ENCODE measurements around the gene SAV1.
"Not testable (repeated sequence)": the region's sequence is repeated elsewhere in the genome, so short reads cannot be mapped to it uniquely, and the experiment has no call there.

DNA sequence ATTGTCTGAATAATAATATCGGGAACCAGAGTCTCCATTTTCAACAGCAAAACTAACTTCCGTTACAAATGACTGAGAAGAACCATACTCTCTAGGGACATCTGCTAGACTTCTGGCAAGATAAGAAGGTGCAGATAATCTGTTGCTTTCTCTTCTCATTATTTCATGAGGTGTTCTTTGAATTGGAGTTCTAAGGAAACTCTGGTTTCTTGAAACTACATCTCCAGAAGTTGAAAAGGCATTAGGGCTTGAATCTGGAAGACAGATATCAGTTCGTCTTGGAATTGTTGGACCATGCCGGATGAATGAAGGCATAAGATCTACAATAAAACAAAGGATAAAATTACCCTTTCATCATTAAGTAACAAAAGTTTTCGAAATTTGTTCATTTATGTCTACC, 2.8 kb downstream of the SAV1 start:
- TF ChIP-seq, protein P1, sequence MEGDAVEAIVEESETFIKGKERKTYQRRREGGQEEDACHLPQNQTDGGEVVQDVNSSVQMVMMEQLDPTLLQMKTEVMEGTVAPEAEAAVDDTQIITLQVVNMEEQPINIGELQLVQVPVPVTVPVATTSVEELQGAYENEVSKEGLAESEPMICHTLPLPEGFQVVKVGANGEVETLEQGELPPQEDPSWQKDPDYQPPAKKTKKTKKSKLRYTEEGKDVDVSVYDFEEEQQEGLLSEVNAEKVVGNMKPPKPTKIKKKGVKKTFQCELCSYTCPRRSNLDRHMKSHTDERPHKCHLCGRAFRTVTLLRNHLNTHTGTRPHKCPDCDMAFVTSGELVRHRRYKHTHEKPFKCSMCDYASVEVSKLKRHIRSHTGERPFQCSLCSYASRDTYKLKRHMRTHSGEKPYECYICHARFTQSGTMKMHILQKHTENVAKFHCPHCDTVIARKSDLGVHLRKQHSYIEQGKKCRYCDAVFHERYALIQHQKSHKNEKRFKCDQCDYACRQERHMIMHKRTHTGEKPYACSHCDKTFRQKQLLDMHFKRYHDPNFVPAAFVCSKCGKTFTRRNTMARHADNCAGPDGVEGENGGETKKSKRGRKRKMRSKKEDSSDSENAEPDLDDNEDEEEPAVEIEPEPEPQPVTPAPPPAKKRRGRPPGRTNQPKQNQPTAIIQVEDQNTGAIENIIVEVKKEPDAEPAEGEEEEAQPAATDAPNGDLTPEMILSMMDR (conservative IDR thresholded peaks at IDR 0.05; ENCODE audit: low read depth, low read length) = not testable (repeated sequence)
- not testable (repeated sequence) for TF ChIP-seq CHD1 (IDR thresholded peaks at IDR 0.05; ENCODE audit: low read depth, low read length); POLR2A (IDR thresholded peaks at IDR 0.05; ENCODE audit: low read depth, low read length); BHLHE40 (IDR thresholded peaks at IDR 0.05; ENCODE audit: low read depth, low read length); NFE2L2 (IDR thresholded peaks at IDR 0.05; ENCODE audit: low read depth, low read length); CEBPB (IDR thresholded peaks at IDR 0.05; ENCODE audit: low read depth, low read length); FOS (IDR thresholded peaks at IDR 0.05; ENCODE audit: low read depth, low read length); MAZ (IDR thresholded peaks at IDR 0.05; ENCODE audit: borderline replicate concordance, low read depth, low read length); MAFK (IDR thresholded peaks at IDR 0.05; ENCODE audit: low read depth, low read length); SMC3 (IDR thresholded peaks at IDR 0.05; ENCODE audit: low read depth, low read length); RAD21 (IDR thresholded peaks at IDR 0.05; ENCODE audit: low read length); RFX5 (IDR thresholded peaks at IDR 0.05; ENCODE audit: low read depth, low read length); MXI1 (IDR thresholded peaks at IDR 0.05; ENCODE audit: borderline replicate concordance, low read depth, low read length)
- TF ChIP-seq, protein P2, sequence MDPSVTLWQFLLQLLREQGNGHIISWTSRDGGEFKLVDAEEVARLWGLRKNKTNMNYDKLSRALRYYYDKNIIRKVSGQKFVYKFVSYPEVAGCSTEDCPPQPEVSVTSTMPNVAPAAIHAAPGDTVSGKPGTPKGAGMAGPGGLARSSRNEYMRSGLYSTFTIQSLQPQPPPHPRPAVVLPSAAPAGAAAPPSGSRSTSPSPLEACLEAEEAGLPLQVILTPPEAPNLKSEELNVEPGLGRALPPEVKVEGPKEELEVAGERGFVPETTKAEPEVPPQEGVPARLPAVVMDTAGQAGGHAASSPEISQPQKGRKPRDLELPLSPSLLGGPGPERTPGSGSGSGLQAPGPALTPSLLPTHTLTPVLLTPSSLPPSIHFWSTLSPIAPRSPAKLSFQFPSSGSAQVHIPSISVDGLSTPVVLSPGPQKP (IDR thresholded peaks at IDR 0.05; ENCODE audit: borderline replicate concordance, low read depth, low read length) = not testable (repeated sequence)
